ENCODE results near the gene DNAJC18. TPM values are rescaled to one million over a fixed set of nuclear protein-coding genes. Genes with fewer than 3 reads are reported as not detected.

The DNAJC18 gene
- total and polyA plus RNA-seq, 2 of the 4 experiments (the other 2 are of a cell fraction): 8.5 to 11.1 TPM

DNA sequence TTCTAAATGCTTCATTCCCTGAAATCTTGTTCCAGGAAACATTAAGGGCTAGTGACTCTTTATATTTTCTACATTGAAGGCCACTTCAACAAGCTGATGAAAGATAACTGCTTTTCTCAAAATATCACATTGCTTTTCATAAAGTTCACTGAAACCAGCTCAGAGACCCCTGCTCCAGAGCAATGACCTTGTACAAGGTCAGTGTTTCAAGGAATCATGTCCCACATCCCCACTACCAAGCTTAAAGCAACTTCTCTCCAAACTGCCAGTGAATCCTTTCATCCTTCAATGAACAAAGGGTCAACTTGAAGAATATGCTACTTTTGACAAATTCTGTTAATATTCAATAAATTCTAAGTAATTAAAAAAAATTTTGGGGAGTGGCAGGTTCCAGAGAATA, 23.5 kb downstream of the DNAJC18 start:
- POLR2A ChIA-PET (ENCODE audit: unreplicated experiment): no interaction called here
- H4K20me1 ChIP-seq (ENCODE audit: insufficient read depth, low read length): no peaks in the 10 kb centered on the region
- H3K4ac ChIP-seq (ENCODE audit: low read depth, low read length): no peak overlapping the region

More for the DNA sequence above, 23.5 kb downstream of the DNAJC18 start:
- H3K9ac ChIP-seq (ENCODE audit: low read depth, low read length): no peak overlapping the region
- no peak overlapping the region for H3K4me2 ChIP-seq (ENCODE audit: low read depth, low read length)
- TF ChIP-seq MAFK (IDR thresholded peaks at IDR 0.05; ENCODE audit: low read depth, low read length) (no peak), SMC3 (IDR thresholded peaks at IDR 0.05; ENCODE audit: low read depth, low read length) (no peak), RCOR1 (IDR thresholded peaks at IDR 0.05; ENCODE audit: insufficient replicate concordance, low read length) (no peak), FOS (IDR thresholded peaks at IDR 0.05; ENCODE audit: low read depth, low read length) (no peak), MXI1 (IDR thresholded peaks at IDR 0.05; ENCODE audit: borderline replicate concordance, low read depth, low read length) (no peak), RFX5 (IDR thresholded peaks at IDR 0.05; ENCODE audit: low read depth, low read length) (no peak), POLR2A (IDR thresholded peaks at IDR 0.05; ENCODE audit: low read depth, low read length) (no peak), MAZ (IDR thresholded peaks at IDR 0.05; ENCODE audit: borderline replicate concordance, low read depth, low read length) (no peak), BHLHE40 (IDR thresholded peaks at IDR 0.05; ENCODE audit: low read depth, low read length) (no peak), CHD1 (IDR thresholded peaks at IDR 0.05; ENCODE audit: low read depth, low read length) (no peak), NFE2L2 (IDR thresholded peaks at IDR 0.05; ENCODE audit: low read depth, low read length) (no peak), CEBPB (IDR thresholded peaks at IDR 0.05; ENCODE audit: low read depth, low read length) (no peak), ELK1 (IDR thresholded peaks at IDR 0.05; ENCODE audit: borderline replicate concordance, low read depth, low read length) (no peak)
- TF ChIP-seq, protein P1, sequence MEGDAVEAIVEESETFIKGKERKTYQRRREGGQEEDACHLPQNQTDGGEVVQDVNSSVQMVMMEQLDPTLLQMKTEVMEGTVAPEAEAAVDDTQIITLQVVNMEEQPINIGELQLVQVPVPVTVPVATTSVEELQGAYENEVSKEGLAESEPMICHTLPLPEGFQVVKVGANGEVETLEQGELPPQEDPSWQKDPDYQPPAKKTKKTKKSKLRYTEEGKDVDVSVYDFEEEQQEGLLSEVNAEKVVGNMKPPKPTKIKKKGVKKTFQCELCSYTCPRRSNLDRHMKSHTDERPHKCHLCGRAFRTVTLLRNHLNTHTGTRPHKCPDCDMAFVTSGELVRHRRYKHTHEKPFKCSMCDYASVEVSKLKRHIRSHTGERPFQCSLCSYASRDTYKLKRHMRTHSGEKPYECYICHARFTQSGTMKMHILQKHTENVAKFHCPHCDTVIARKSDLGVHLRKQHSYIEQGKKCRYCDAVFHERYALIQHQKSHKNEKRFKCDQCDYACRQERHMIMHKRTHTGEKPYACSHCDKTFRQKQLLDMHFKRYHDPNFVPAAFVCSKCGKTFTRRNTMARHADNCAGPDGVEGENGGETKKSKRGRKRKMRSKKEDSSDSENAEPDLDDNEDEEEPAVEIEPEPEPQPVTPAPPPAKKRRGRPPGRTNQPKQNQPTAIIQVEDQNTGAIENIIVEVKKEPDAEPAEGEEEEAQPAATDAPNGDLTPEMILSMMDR (conservative IDR thresholded peaks at IDR 0.05; ENCODE audit: low read depth, low read length): no peak
- in situ Hi-C loops (cut with MboI; ENCODE audit: low sequenced_read_pairs) (no loop called here), intact Hi-C loops (cut with micrococcal nuclease) (no loop called here), dilution Hi-C loops (cut with HindIII; ENCODE audit: low sequenced_read_pairs, unreplicated experiment) (loop anchor here (25.0 kb wide), 1 partner anchor 96 kb away; no protein-coding TSS in a partner anchor)
- no peaks in the 10 kb centered on the region for H3K9me3 ChIP-seq (ENCODE audit: control insufficient read depth, insufficient read depth, low read length)
- H3K4me1 ChIP-seq (ENCODE audit: control insufficient read depth, insufficient read depth, low read length): peaks cover 7% of the 10 kb centered on the region; the same call in 1 of the 2 replicates
- H3K27ac ChIP-seq (ENCODE audit: insufficient read depth, low read length): no peak overlapping the region
- peaks cover 21% of the 10 kb centered on the region for H3K36me3 ChIP-seq (ENCODE audit: control insufficient read depth, insufficient read depth, low read length)
- CTCF ChIA-PET: no interaction called here
- H4K5ac ChIP-seq (ENCODE audit: low read depth, low read length): no peak overlapping the region
- no peak overlapping the region for H2BK120ac ChIP-seq (ENCODE audit: low read depth, low read length)
- H2AK5ac ChIP-seq (ENCODE audit: low read depth, low read length): no peak overlapping the region
- no peak overlapping the region for H4K8ac ChIP-seq (ENCODE audit: low read depth in 2 of 2, low read length in 2 of 2)
- DNase-seq (no peak), ATAC-seq (ENCODE audit: low read depth) (no peak)
- H3K27me3 ChIP-seq (ENCODE audit: control insufficient read depth, insufficient read depth, low read length): no peaks in the 10 kb centered on the region
- H3K23ac ChIP-seq (ENCODE audit: low read depth, low read length): no peak overlapping the region
- no peak overlapping the region for H3K56ac ChIP-seq (ENCODE audit: extremely low read depth, insufficient read depth, low read length)
- H3K9me1 ChIP-seq (ENCODE audit: insufficient read depth, low read length): no peaks in the 10 kb centered on the region
- no peaks in the 10 kb centered on the region for H3K79me1 ChIP-seq (ENCODE audit: low read depth in 1 of 2, low read length in 2 of 2)
- no peak overlapping the region for H2BK20ac ChIP-seq (ENCODE audit: low read depth, low read length)
- H2BK5ac ChIP-seq (ENCODE audit: low read depth, low read length, poor library complexity, severe bottlenecking): no peak overlapping the region
- H3K18ac ChIP-seq (ENCODE audit: low read depth, low read length): no peak overlapping the region
- H3K14ac ChIP-seq (replicated peaks; ENCODE audit: low read depth, low read length): no peak overlapping the region
- no peak overlapping the region for H2AFZ ChIP-seq (replicated peaks; ENCODE audit: low read length, poor library complexity)
- H2AK9ac ChIP-seq (replicated peaks; ENCODE audit: low read depth, low read length, poor library complexity): no peak overlapping the region
- no peak overlapping the region for H4K91ac ChIP-seq (ENCODE audit: insufficient read depth, low read depth, low read length)
- no TSS peak for BruUV-seq (replicated peaks)
- no peak overlapping the region for H2BK15ac ChIP-seq (ENCODE audit: low read depth, low read length)
- no peak overlapping the region for H3K4me3 ChIP-seq (ENCODE audit: insufficient read depth, low read depth, low read length)
